H1 (cell line): ENCODE results near the gene TAS2R31. TPM values are rescaled to one million over a fixed set of nuclear protein-coding genes. Genes with fewer than 3 reads are reported as not detected.

Source experiments
- CTCF ChIA-PET: fragments of 300-600 bp; sonication (Branson Sonifier 250); formaldehyde crosslinking; loops from one replicate; lab custom pipeline; 2021; ENCODE audit not compliant: partially characterized antibody; lab: Charles Lee
- POLR2A ChIA-PET: fragments of 300-600 bp; sonication (Branson Sonifier 250); formaldehyde crosslinking; loops from one replicate; lab custom pipeline; 2021; ENCODE audit warnings: inconsistent platforms; ENCODE audit not compliant: partially characterized antibody; lab: Charles Lee
- DNase-seq, 2 experiments: peaks; one replicate each; pipeline versions ENCODE4 v3.0.0 to v3.0.0-alpha.2; 2010 to 2022; ENCODE audit warnings: low spot score in 2 of 2, low read depth in 1 of 2, mixed read lengths in 1 of 2
- FAIRE-seq: peaks from 2 replicates; lab custom pipeline; 2011; peaks lifted over from hg19 to GRCh38; lab: Jason Lieb, UNC
- H2AFZ ChIP-seq: 2 replicates; pipeline ENCODE4 v1.8.1; 2012; ENCODE audit warnings: low read length, inconsistent platforms
- H2AK5ac ChIP-seq: 2 replicates; pipeline ENCODE4 v1.6.1; 2013; ENCODE audit warnings: low read depth, low read length
- H2BK120ac ChIP-seq: replicated peaks from 2 replicates; pipeline ENCODE3; 2013; ENCODE audit warnings: low read depth, low read length, inconsistent platforms
- H2BK12ac ChIP-seq: 2 replicates; pipeline ENCODE4 v1.6.1; 2013; ENCODE audit warnings: low read depth, low read length
- H2BK15ac ChIP-seq: 2 replicates; pipeline ENCODE4 v1.6.1; 2013; ENCODE audit warnings: low read length
- H2BK20ac ChIP-seq: 2 replicates; pipeline ENCODE4 v1.6.1; 2013; ENCODE audit warnings: low read length
- H2BK5ac ChIP-seq: 2 replicates; pipeline ENCODE4 v1.6.1; 2013; ENCODE audit warnings: low read depth, low read length
- H3K14ac ChIP-seq: 2 replicates; pipeline ENCODE4 v1.6.1; 2013; ENCODE audit warnings: inconsistent platforms; ENCODE audit not compliant: insufficient read length
- H3K18ac ChIP-seq: 2 replicates; pipeline ENCODE4 v1.6.1; 2013; ENCODE audit warnings: low read length; ENCODE audit errors: extremely low read depth
- H3K23ac ChIP-seq: 2 replicates; pipeline ENCODE4 v1.6.1; 2013; ENCODE audit warnings: inconsistent platforms; ENCODE audit not compliant: insufficient read length
- H3K23me2 ChIP-seq: 2 replicates; pipeline ENCODE4 v1.6.1; 2013; ENCODE audit warnings: low read depth, low read length
- H3K27ac ChIP-seq: 2 replicates; pipeline ENCODE4 v1.6.1; 2011; ENCODE audit warnings: low read depth, low read length, inconsistent platforms
- H3K27me3 ChIP-seq, 4 experiments: replicated peaks in 1 of 4; 1 replicate in 1 of 4; 2 replicates in 3 of 4; pipeline versions ENCODE4 v1.6.1 to v1.8.1; 2011 to 2013; ENCODE audit warnings: low read length in 3 of 4, mild to moderate bottlenecking in 3 of 4, inconsistent platforms in 2 of 4, mixed read lengths in 2 of 4, moderate library complexity in 1 of 4; ENCODE audit not compliant: control insufficient read depth in 3 of 4, insufficient read depth in 3 of 4; ENCODE audit errors: extremely low read depth in 1 of 4
- H3K36me3 ChIP-seq, 4 experiments: 2 replicates each; pipeline versions ENCODE4 v1.6.1 to v1.8.1; 2011 to 2013; ENCODE audit warnings: mild to moderate bottlenecking in 4 of 4, low read length in 3 of 4, moderate library complexity in 2 of 4, control low read depth in 1 of 4, inconsistent platforms in 1 of 4; ENCODE audit not compliant: insufficient read depth in 4 of 4, control insufficient read depth in 2 of 4
- H3K4ac ChIP-seq: replicated peaks from 2 replicates; pipeline ENCODE3; 2013; ENCODE audit warnings: low read length, low read depth, mixed read lengths, inconsistent platforms; ENCODE audit not compliant: insufficient read length
- H3K4me1 ChIP-seq, 4 experiments: replicated peaks in 1 of 4; 1 replicate in 1 of 4; 2 replicates in 3 of 4; pipeline versions ENCODE4 v1.6.1 to v1.8.1; 2011 to 2013; ENCODE audit warnings: low read length in 3 of 4, inconsistent platforms in 2 of 4, mixed read lengths in 1 of 4; ENCODE audit not compliant: insufficient read depth in 4 of 4, control insufficient read depth in 3 of 4
- H3K4me2 ChIP-seq, 2 experiments: 2 replicates each; pipeline versions ENCODE4 v1.6.1 to v1.8.1; 2011 to 2013; ENCODE audit warnings: low read depth in 2 of 2, low read length in 2 of 2, control low read depth in 1 of 2, inconsistent platforms in 1 of 2, mild to moderate bottlenecking in 1 of 2; ENCODE audit not compliant: insufficient read depth in 1 of 2
- H3K4me3 ChIP-seq, 4 experiments: fragments of 200-600, 300-600 bp in 1 of 4; sonication (generic), shearing (Covaris generic), sonication (Bioruptor Twin) in 1 of 4; 2 replicates each; pipeline versions ENCODE4 v1.5.1 to v1.8.1; 2011 to 2016; ENCODE audit warnings: low read length in 4 of 4, low read depth in 3 of 4, control low read depth in 2 of 4, inconsistent platforms in 2 of 4, mild to moderate bottlenecking in 2 of 4, mixed read lengths in 1 of 4, moderate library complexity in 1 of 4; ENCODE audit not compliant: insufficient read depth in 2 of 4; ENCODE audit errors: extremely low read depth in 1 of 4
- H3K56ac ChIP-seq: replicated peaks from 2 replicates; pipeline ENCODE3; 2013; ENCODE audit warnings: low read depth, mild to moderate bottlenecking, mixed read lengths, low read length, inconsistent platforms; ENCODE audit not compliant: insufficient read length
- H3K79me1 ChIP-seq: 2 replicates; pipeline ENCODE4 v1.6.1; 2013; ENCODE audit warnings: low read depth, low read length, control low read depth
- H3K79me2 ChIP-seq, 2 experiments: 2 replicates each; pipeline versions ENCODE4 v1.6.1 to v1.8.1; 2012 to 2013; ENCODE audit warnings: low read length in 2 of 2, mild to moderate bottlenecking in 2 of 2, inconsistent platforms in 1 of 2; ENCODE audit not compliant: insufficient read depth in 2 of 2, control insufficient read depth in 1 of 2
- H3K9ac ChIP-seq, 4 experiments: replicated peaks in 1 of 4; 1 replicate in 1 of 4; 2 replicates in 3 of 4; pipeline versions ENCODE4 v1.6.1 to v1.8.1; 2011 to 2013; ENCODE audit warnings: low read depth in 3 of 4, low read length in 3 of 4, control low read depth in 2 of 4, mild to moderate bottlenecking in 2 of 4, moderate library complexity in 2 of 4, inconsistent platforms in 1 of 4; ENCODE audit errors: extremely low read depth in 1 of 4
- H3K9me3 ChIP-seq, 2 experiments: 2 replicates each; pipeline versions ENCODE4 v1.6.1 to v1.8.1; 2012 to 2013; ENCODE audit warnings: mild to moderate bottlenecking in 2 of 2, moderate library complexity in 2 of 2, control low read depth in 1 of 2, inconsistent platforms in 1 of 2, low read depth in 1 of 2, low read length in 1 of 2, mixed read lengths in 1 of 2; ENCODE audit not compliant: insufficient read depth in 2 of 2
- H4K20me1 ChIP-seq, 2 experiments: replicated peaks in 1 of 2; 2 replicates each; pipeline versions ENCODE3 to v1.8.1; 2011 to 2013; ENCODE audit warnings: inconsistent platforms in 2 of 2, low read length in 2 of 2, mild to moderate bottlenecking in 1 of 2; ENCODE audit not compliant: insufficient read depth in 2 of 2, control insufficient read depth in 1 of 2
- H4K5ac ChIP-seq: 2 replicates; pipeline ENCODE4 v1.6.1; 2013; ENCODE audit warnings: low read length, low read depth, mixed read lengths, inconsistent platforms; ENCODE audit not compliant: insufficient read length
- H4K8ac ChIP-seq: 2 replicates; pipeline ENCODE4 v1.8.0; 2013; ENCODE audit warnings: mild to moderate bottlenecking, moderate library complexity, low read length, inconsistent platforms; ENCODE audit not compliant: insufficient read depth; ENCODE audit errors: extremely low read depth
- H4K91ac ChIP-seq: replicated peaks from 2 replicates; pipeline ENCODE3; 2013; ENCODE audit warnings: low read length, mixed read lengths, inconsistent platforms; ENCODE audit not compliant: insufficient read length
- FOSL1 ChIP-seq: IDR thresholded peaks from 2 replicates; pipeline ENCODE4 v1.6.1; 2011; ENCODE audit warnings: mild to moderate bottlenecking, low read depth, low read length, moderate library complexity; ENCODE audit not compliant: insufficient read depth
- JUN ChIP-seq: IDR thresholded peaks from 2 replicates; pipeline ENCODE4 v1.6.1; 2011; ENCODE audit warnings: low read depth, mild to moderate bottlenecking, improper control_type of control experiment, low read length
- KDM5A ChIP-seq: fragments of 200-600 bp; IDR thresholded peaks from 2 replicates; pipeline ENCODE4 v1.7.1; 2012; ENCODE audit warnings: mild to moderate bottlenecking, low read length, inconsistent platforms, mixed read lengths
- MAFK ChIP-seq: IDR thresholded peaks from 2 replicates; pipeline ENCODE4 v1.6.1; 2012; ENCODE audit warnings: low read depth, mild to moderate bottlenecking, improper control_type of control experiment, low read length
- PHF8 ChIP-seq: fragments of 200-600 bp; sonication (generic); conservative IDR thresholded peaks from 2 replicates; pipeline ENCODE4 v1.7.1; 2012; ENCODE audit warnings: low read depth, mild to moderate bottlenecking, inconsistent platforms, low read length, moderate library complexity
- POLR2AphosphoS5 ChIP-seq: IDR thresholded peaks from 2 replicates; pipeline ENCODE4 v1.6.1; 2011; ENCODE audit warnings: low read depth, low read length
- RBBP5 ChIP-seq: IDR thresholded peaks from 2 replicates; pipeline ENCODE4 v1.7.1; 2012; ENCODE audit warnings: low read depth, mild to moderate bottlenecking, inconsistent platforms, low read length, moderate library complexity, borderline replicate concordance
- SIX5 ChIP-seq: IDR thresholded peaks from 2 replicates; pipeline ENCODE4 v1.6.1; 2011; ENCODE audit warnings: mild to moderate bottlenecking, low read depth, low read length
- SP1 ChIP-seq: IDR thresholded peaks from 2 replicates; pipeline ENCODE4 v1.6.1; 2011; ENCODE audit warnings: low read depth, low read length
- SRF ChIP-seq: IDR thresholded peaks from 2 replicates; pipeline ENCODE4 v1.6.1; 2011; ENCODE audit warnings: mild to moderate bottlenecking, low read depth, low read length, moderate library complexity
- TAF1 ChIP-seq: IDR thresholded peaks from 2 replicates; pipeline ENCODE4 v1.6.1; 2011; ENCODE audit warnings: mild to moderate bottlenecking, low read depth, low read length
- TBP ChIP-seq: IDR thresholded peaks from 2 replicates; pipeline ENCODE4 v1.6.1; 2011; ENCODE audit warnings: low read depth, low read length, improper control_type of control experiment
- TEAD4 ChIP-seq: IDR thresholded peaks from 2 replicates; pipeline ENCODE4 v1.6.1; 2012; ENCODE audit warnings: low read depth, low read length, inconsistent platforms, mixed read lengths
- polyA plus RNA-seq, 7 experiments: library from polyadenylated mRNA; depleted of rRNA in 3 of 7; stranded (reverse) in 5 of 7; unstranded in 2 of 7; fragments of >200 nt in 5 of 7; fragments of 200-250 nt in 2 of 7; gene quantifications; 1 replicate in 5 of 7; 2 replicates in 1 of 7; 4 replicates in 1 of 7; pipeline versions ENCODE4 v1.2.1 to v1.2.3, GENCODE V29; 2011 to 2013; ENCODE audit warnings: missing spikeins in 2 of 7, mixed read lengths in 2 of 7
- total RNA-seq: library from RNA; stranded (reverse); fragmentation: NEBNext Ultra II Directional; extraction: Animal tissue kit (Norgen Biotek cat#: 25700); gene quantifications from 2 replicates; pipeline ENCODE4 v1.2.1, GENCODE V29; 2021

Gene TAS2R31
- total and polyA plus RNA-seq, 2 of the 8 experiments (the other 6 are each of a cell fraction or from before 2014, with no cell fraction given), result 0.24 to 1.4 TPM

- Histone ChIP-seq H3K4me2 (no peak overlapping the region), H2BK15ac (no peak overlapping the region), H4K5ac (no peak overlapping the region), H3K14ac (no peak overlapping the region), H2BK20ac (no peak overlapping the region), H3K79me2 (no peaks in the 10 kb centered on the region), H3K4ac (no peak overlapping the region), H2BK12ac (no peak overlapping the region), H3K23me2 (no peaks in the 10 kb centered on the region), H2AFZ (no peak overlapping the region), H4K91ac (no peak overlapping the region), H2BK120ac (no peak overlapping the region), H3K56ac (no peak overlapping the region), H3K4me1 (no peaks in the 10 kb centered on the region), H4K8ac (no peak overlapping the region), H3K79me1 (no peaks in the 10 kb centered on the region), H4K20me1 (no peaks in the 10 kb centered on the region), H3K9me3 (no peaks in the 10 kb centered on the region), H3K4me3 (no peak overlapping the region), H3K27ac (no peak overlapping the region), H3K27me3 (no peaks in the 10 kb centered on the region), H3K18ac (no peak overlapping the region), H3K23ac (no peak overlapping the region), H3K36me3 (no peaks in the 10 kb centered on the region), H2AK5ac (no peak overlapping the region), H2BK5ac (no peak overlapping the region), H3K9ac (no peak overlapping the region)
- FAIRE-seq (no peak), DNase-seq (no peak)
- ChIA-PET POLR2A (interaction anchor here (1.0 kb wide), 1 partner anchor 151 kb away, joined by 3 read pairs; no protein-coding TSS in a partner anchor), CTCF (interaction anchor here (0.8 to 2.7 kb wide), 2 partner anchors 52 to 185 kb away, joined by 3 to 5 read pairs; no protein-coding TSS in a partner anchor)
- TF ChIP-seq TAF1 (no peak), SIX5 (no peak), KDM5A (no peak), MAFK (no peak), SP1 (no peak), RBBP5 (no peak), PHF8 (no peak), TBP (no peak), POLR2AphosphoS5 (no peak), TEAD4 (no peak), JUN (no peak), SRF (no peak), FOSL1 (no peak)
Observed at GRCh38 chr12:11014234-11014633, 17.0 kb downstream of the TAS2R31 start.
